ENCODE data around the gene SLC38A10. TPM values are rescaled to one million over a fixed set of nuclear protein-coding genes. Genes with fewer than 3 reads are reported as not detected.

Gene SLC38A10
- total and polyA plus RNA-seq, 2 of the 4 experiments (the other 2 are of a cell fraction) = 12.7 to 46.7 TPM

- POLR2A ChIA-PET (ENCODE audit: unreplicated experiment) = no interaction called here
- DNase-seq = no peak
- no peak overlapping the region for H3K14ac ChIP-seq (replicated peaks; ENCODE audit: low read depth, low read length)
Observed at GRCh38 chr17:81332118-81332834, 37.2 kb upstream of the SLC38A10 start.

More at GRCh38 chr17:81332118-81332834, 37.2 kb upstream of the SLC38A10 start:
- BruUV-seq (replicated peaks) = no TSS peak
- Histone ChIP-seq H4K91ac (ENCODE audit: insufficient read depth, low read depth, low read length) (no peak overlapping the region), H3K23ac (ENCODE audit: low read depth, low read length) (no peak overlapping the region; the same call in 1 of the 2 replicates), H2AFZ (replicated peaks; ENCODE audit: low read length, poor library complexity) (no peak overlapping the region), H3K4me1 (ENCODE audit: control insufficient read depth, insufficient read depth, low read length) (peaks cover 15% of the 10 kb centered on the region), H4K20me1 (ENCODE audit: insufficient read depth, low read length) (peaks cover 11% of the 10 kb centered on the region; the same call in 1 of the 2 replicates), H3K79me1 (ENCODE audit: low read depth in 1 of 2, low read length in 2 of 2) (no peaks in the 10 kb centered on the region), H3K9ac (ENCODE audit: low read depth, low read length) (no peak overlapping the region), H4K5ac (ENCODE audit: low read depth, low read length) (no peak overlapping the region), H2AK9ac (replicated peaks; ENCODE audit: low read depth, low read length, poor library complexity) (no peak overlapping the region), H2BK120ac (ENCODE audit: low read depth, low read length) (no peak overlapping the region), H2AK5ac (ENCODE audit: low read depth, low read length) (no peak overlapping the region), H2BK20ac (ENCODE audit: low read depth, low read length) (no peak overlapping the region), H3K9me1 (ENCODE audit: insufficient read depth, low read length) (peaks cover under 1% of the 10 kb centered on the region; the same call in 1 of the 2 replicates), H4K8ac (ENCODE audit: low read depth in 2 of 2, low read length in 2 of 2) (no peak overlapping the region), H3K18ac (ENCODE audit: low read depth, low read length) (no peak overlapping the region), H3K4ac (ENCODE audit: low read depth, low read length) (no peak overlapping the region), H2BK15ac (ENCODE audit: low read depth, low read length) (no peak overlapping the region), H3K9me3 (ENCODE audit: control insufficient read depth, insufficient read depth, low read length) (no peaks in the 10 kb centered on the region), H3K4me2 (ENCODE audit: low read depth, low read length) (no peak overlapping the region), H3K27ac (ENCODE audit: insufficient read depth, low read length) (no peak overlapping the region), H3K4me3 (ENCODE audit: insufficient read depth, low read depth, low read length) (no peak overlapping the region), H3K27me3 (ENCODE audit: control insufficient read depth, insufficient read depth, low read length) (peaks cover 40% of the 10 kb centered on the region), H3K36me3 (ENCODE audit: control insufficient read depth, insufficient read depth, low read length) (no peaks in the 10 kb centered on the region), H3K56ac (ENCODE audit: extremely low read depth, insufficient read depth, low read length) (no peak overlapping the region), H2BK5ac (ENCODE audit: low read depth, low read length, poor library complexity, severe bottlenecking) (no peak overlapping the region)
- TF ChIP-seq ELK1 (IDR thresholded peaks at IDR 0.05; ENCODE audit: borderline replicate concordance, low read depth, low read length) (no peak), RAD21 (IDR thresholded peaks at IDR 0.05; ENCODE audit: low read length) (no peak), FOS (IDR thresholded peaks at IDR 0.05; ENCODE audit: low read depth, low read length) (no peak), USF2 (IDR thresholded peaks at IDR 0.05; ENCODE audit: low read depth, low read length) (no peak), RCOR1 (IDR thresholded peaks at IDR 0.05; ENCODE audit: insufficient replicate concordance, low read length) (no peak), RFX5 (IDR thresholded peaks at IDR 0.05; ENCODE audit: low read depth, low read length) (no peak), MXI1 (IDR thresholded peaks at IDR 0.05; ENCODE audit: borderline replicate concordance, low read depth, low read length) (no peak), CTCF (conservative IDR thresholded peaks at IDR 0.05; ENCODE audit: low read depth, low read length) (no peak), CHD1 (IDR thresholded peaks at IDR 0.05; ENCODE audit: low read depth, low read length) (no peak), MAZ (IDR thresholded peaks at IDR 0.05; ENCODE audit: borderline replicate concordance, low read depth, low read length) (no peak), BHLHE40 (IDR thresholded peaks at IDR 0.05; ENCODE audit: low read depth, low read length) (no peak), NFE2L2 (IDR thresholded peaks at IDR 0.05; ENCODE audit: low read depth, low read length) (no peak), CEBPB (IDR thresholded peaks at IDR 0.05; ENCODE audit: low read depth, low read length) (no peak), SMC3 (IDR thresholded peaks at IDR 0.05; ENCODE audit: low read depth, low read length) (no peak), POLR2A (IDR thresholded peaks at IDR 0.05; ENCODE audit: low read depth, low read length) (no peak), MAFK (IDR thresholded peaks at IDR 0.05; ENCODE audit: low read depth, low read length) (no peak)
- ATAC-seq (ENCODE audit: low read depth) = no peak
- dilution Hi-C loops (cut with HindIII; ENCODE audit: low sequenced_read_pairs, unreplicated experiment) = no loop called here
- CTCF ChIA-PET = no interaction called here
- intact Hi-C loops (cut with micrococcal nuclease) = no loop called here
- in situ Hi-C loops (cut with MboI; ENCODE audit: low sequenced_read_pairs) = no loop called here
- 87% methylated on average over 6 of the region's 18 CpGs; no CpG with 5 or more reads in 1 of the 2 experiments for WGBS, 2 experiments (ENCODE audit: extremely low coverage in 2 of 2, insufficient read length in 1 of 2)

Measured in IMR-90 (cell line).